Measurements from ENCODE around the gene KCNAB2.
A peak's percentile ranks its signal among the peaks of the same experiment; 100 is the strongest.

The KCNAB2 gene

GRCh38 chr1:6099297-6099696, 53.6 kb downstream of the KCNAB2 start:
- DNase-seq = no peak

GRCh38 chr1:6099787-6100765, 54.4 kb downstream of the KCNAB2 start:
- DNase-seq = no peak

DNA sequence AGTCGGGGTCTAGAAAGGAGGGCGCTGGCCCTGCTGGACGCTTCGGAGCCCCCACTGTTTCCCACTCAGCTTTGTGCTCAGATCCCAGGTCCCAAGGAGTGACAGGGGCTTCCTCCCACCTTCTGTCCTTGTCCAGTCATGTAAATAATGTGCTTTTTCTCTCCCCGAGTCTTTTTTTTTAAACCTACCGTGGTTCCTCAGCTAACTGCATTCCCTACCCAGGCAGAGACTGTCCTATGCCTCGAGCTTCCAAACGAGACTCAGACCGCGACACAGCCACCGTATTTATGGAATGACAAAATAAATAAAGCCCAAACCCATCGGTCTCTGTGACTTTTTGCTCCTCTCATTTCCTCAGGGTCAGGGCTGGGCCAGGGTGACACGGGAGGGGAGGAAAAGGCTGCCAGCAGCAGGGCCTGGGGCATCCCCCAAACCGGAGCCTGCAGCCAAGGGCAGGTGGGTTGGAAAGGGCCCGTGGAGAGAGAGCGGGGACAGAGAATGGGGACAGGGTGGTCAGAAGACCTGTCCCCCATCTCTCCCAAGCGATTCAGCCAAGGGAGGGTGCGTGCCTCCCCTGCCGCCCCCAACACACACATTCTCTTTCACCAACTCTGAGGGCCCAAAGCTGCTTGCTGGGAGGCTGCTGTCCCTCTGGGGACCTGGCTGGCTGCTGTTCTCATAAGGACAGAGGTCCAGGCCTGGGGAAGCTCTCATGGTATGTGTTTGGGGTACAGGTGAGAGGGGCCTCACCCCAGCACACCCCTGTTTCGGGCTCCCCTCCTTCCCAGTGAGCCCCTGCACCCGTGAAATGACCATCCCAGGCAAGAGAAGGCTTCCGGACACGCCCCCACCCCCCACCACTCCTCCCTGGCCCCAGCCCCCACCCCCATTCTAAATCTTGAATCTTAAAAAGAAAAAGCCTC, 55.4 kb downstream of the KCNAB2 start:
- DNase-seq = peak; percentile 36

DNA sequence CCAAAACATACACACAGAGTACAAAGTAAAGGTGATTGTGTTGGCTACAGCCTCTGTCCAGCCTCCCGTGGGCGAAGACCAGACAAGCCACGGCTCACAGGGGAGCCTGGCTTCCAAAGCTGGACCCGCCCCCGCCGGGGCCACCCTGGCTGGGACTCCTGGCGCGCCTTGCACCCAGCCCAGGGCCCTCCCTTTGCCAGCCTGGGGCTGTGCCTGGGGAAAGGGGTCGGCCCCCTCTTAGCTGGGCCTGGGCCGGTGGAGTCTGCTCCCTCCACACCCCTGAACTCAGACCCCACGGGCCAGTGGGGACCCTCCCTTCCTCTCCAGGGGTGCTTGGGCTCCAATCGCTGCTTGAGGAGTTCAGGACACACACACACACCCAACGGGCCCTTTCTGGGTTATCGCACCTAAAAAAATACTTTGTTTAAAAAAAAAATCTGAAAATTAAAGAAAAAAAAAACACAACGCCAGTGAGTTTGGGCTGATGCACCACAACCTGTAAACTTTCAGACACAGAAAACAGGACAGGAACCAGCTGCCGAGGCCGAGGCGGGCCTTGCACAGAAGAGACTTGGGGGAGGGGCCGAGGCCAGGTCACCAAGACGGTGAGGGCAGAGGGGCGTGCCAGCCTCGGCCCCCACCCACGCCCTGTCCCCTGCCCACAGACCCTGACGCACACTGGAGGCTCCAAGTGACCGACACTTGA, 56.3 kb downstream of the KCNAB2 start:
- no peak for DNase-seq

- DNase-seq = no peak
Measured at GRCh38 chr1:6102532-6102845, 56.8 kb downstream of the KCNAB2 start.

DNA sequence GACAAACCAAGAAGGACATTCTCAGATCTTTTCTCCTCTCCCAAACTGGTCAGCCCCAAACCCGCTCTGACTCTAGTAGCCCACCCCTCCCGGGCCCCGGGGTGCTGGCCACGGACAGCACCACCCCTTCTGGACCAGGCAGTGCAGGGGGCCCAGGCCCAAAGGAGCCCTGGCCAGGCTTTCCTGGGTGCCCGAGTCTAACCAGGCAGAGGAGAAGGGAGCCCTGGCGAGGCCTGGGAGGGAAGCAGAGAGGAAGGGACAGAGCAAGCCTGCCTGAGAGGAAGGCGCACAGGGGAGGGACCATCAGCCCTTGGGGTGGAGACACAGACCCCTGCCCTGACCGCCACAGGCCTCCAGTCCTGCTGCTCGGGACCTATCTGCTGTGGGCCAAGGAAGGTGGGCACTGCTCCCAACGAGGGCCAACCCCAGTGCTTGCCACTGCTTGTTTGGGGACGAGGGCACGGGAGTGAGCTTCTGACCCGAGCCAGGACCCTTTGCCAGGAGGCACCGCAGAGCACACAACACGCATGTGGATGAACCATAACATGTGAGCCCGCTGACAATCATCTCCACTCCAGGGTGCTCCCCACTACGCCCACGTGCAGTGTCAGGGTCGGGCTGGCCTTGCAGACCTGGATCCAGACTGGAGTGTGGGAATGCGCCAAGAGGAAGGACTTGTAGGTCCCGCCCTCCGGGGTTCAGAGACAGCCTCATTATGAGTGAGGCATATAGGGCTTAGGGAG, 57.6 kb downstream of the KCNAB2 start:
- DNase-seq = no peak

- DNase-seq = no peak
Measured at GRCh38 chr1:6103854-6104530, 58.3 kb downstream of the KCNAB2 start.

GRCh38 chr1:6104631-6105030, 58.9 kb downstream of the KCNAB2 start:
- no peak for DNase-seq

GRCh38 chr1:6105218-6105679, 59.6 kb downstream of the KCNAB2 start:
- DNase-seq = no peak

GRCh38 chr1:6105763-6106162, 60.1 kb downstream of the KCNAB2 start:
- no peak for DNase-seq

DNA sequence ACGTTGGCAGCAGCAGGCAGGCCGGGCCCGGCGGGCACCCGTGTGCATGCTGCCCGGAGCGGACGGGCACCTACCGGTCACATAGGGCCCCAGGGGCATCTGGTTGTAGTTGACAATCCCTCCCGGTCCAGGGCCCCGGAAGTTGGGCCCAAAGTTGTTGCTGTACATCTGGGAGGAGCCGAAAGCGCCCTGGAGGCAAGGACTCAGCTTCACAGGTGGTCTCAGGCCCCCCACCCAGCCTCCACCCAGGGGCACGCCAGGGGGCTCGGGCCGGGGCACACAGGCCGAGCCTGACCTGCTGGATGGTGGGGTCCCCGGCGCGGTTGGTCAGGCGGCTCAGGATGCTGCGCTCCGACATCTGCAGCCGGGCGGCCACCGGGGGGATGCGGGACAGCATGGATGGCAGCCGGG, 60.6 kb downstream of the KCNAB2 start:
- no peak for DNase-seq

- DNase-seq = no peak
Measured at GRCh38 chr1:6106977-6107376, 61.3 kb downstream of the KCNAB2 start.

DNA sequence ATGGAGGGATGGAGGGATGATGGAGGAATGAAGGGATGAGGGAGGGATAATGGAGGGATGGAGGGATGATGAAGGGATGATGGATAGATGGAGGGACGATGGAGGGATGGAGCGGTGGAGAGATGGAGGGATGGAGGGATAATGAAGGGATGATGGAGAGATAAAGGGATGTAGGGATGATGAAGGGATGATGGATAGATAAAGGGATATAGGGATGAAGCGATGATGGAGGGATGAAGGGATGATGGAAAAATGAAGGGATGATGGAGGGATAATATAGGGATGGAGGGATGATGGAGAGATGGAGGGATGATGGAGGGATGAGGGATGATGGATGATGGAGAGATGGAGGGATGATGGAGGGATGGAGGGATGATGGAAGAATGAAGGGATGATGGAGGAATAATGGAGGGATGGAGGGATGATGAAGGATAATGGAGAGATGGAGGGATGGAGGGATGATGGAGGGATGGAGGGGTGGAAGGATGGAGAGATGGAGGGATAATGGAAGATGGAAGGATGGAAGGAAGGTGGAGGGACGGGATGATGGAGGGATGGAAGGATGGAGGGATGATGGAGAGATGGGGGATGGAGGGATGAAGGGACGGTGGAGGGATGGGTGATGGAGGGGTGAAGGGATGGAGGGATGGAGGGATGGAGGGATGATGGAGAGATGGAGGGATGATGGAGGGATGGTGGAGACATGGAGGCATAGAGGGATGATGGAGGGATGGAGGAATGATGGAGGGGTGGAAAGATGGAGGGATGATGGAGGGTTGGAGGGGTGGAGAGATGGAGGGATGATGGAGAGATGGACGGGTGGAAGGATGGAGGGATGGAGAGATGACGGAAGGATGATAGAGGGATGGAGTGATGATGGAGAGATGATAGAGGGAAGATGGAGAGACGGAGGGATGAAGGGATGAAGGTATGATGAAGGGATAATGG, 62.0 kb downstream of the KCNAB2 start:
- DNase-seq = no peak

DNA sequence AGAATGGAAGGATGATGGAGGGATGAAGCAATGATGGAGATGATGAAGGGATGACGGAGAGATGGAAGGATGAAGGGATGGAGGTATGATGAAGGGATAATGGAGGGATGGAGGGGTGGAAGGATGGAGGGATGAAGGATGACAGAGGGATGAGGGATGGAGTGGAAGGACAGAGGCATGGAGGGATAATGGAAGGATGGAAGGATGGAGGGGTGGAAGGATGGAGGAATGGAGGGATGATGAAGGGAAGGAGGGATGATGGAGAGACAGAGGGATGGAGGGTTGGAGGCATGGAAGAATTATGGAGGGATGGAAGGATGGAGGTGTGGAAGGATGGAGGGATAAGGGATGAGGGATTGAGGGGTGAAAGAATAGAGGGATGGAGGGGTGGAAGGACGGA, 62.8 kb downstream of the KCNAB2 start:
- DNase-seq = no peak

- peak; percentile 62 for DNase-seq
Measured at GRCh38 chr1:6108937-6109614, 63.4 kb downstream of the KCNAB2 start.

DNA sequence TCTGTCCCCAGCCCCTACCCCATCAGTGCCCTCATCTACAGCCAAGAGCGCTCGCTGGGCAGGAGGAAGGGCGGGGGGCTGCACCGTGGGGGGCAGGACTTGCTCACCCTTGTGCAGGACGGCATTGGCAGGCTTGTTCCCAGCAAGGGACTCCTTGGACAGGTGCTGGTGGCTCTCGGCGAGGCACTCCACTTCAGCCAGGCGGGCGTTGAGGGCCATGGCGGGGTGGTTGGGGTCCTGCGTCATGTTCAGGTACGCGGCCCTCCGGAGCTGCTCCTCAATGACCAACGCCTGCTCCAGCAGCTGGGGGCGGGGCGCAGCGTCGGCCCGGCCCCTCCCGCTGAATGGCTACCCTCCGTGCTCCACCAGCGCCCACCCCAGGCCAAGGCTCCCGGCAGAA, 64.0 kb downstream of the KCNAB2 start:
- DNase-seq = no peak

DNA sequence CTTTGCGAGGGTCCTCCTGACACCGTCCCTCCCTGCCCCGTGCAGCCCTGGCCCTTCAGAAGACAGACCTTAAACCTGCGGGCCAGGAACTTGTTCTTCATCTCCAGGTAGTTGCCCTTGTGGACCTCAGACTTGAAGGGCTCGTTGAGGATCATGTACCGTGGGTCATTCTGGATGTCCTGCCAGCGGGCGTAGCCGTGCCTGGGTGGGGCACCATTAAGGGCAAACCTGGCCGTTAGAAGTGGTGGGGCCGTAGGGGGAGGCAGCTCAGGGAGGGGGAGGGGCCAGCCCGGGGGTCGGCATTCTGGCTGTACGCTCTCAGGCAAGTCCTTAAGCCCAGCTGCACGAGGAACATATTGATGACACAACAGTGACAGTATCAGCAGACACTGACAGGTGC, 64.6 kb downstream of the KCNAB2 start:
- DNase-seq = no peak

DNA sequence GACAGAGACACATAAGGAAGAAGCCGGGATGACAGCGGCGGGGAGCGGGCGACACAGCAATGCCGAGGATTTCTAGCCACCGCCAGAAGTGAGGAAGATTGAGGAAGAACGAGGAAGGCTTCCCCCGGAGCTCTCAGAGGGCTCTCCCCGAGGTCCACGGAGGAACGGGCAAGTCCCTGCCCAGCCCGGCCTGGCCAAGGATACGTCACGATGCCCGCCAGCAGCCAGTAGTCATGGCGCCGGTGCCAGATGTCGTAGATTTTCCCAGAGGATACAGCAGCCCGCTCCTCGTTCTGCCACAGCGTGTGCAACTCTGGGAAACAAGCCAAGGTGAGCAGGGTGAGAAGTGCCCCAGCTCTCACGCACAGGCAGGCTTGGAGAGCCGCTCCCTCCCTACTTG, 65.9 kb downstream of the KCNAB2 start:
- no peak for DNase-seq

DNA sequence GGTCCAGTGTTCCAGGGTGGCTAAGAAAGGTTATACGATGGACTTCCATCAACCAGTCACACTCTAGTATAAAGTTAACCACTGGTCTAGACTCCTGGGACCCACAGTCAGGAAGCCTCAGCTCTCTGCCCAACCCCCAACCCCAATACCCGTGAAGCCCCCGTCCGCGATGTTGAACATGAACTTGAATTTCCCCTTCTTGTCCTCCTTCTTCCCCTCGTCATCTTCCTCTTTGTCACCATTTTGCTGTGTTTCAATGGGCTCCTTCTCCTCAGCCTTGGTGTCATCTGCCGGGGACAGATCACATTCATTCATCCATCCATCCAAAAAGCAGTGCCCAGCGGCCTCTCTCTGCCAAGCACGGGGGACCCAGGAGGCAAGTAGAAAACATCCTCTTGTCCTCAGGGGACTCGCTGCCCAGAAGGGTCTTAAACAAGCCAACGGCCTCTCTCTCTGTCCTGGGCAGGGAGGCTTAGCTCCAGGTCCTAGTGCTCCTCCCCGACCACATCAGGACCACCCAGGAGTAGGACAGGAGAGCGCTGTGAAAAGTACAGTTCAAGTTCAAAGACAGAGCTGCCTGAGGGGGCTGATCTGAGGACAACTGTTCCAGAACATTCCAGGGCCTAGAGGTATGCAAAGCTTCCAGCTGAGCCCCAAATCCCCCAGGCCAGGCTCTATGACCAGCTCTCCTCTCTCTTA, 66.5 kb downstream of the KCNAB2 start:
- DNase-seq = no peak
